ENCODE data around the gene NTM. TPM values are rescaled to one million over a fixed set of nuclear protein-coding genes. Genes with fewer than 3 reads are reported as not detected.

Gene NTM
- total RNA-seq, 2 donors from 2014 or later = 19.1 to 44.7 TPM

DNA sequence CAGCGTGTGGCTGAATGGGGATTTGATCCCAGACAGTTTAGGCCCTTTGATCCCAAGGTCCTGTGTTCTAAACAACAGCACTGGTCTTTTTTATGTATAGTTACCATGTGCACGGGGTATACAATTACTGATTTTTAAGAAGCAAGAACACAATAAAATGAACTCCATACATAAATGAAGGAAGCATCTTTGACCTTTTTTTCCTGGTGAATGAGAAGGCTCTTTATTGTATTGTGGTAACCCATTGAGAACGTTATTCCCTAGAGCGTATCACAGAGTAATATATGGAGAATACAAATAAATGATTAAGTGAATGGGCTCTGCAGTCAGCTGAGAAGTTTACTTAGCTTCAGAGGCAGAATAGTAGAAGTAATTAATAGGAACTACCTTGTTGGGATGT lies 563.6 kb downstream of the NTM start:
- TF ChIP-seq, protein P1, sequence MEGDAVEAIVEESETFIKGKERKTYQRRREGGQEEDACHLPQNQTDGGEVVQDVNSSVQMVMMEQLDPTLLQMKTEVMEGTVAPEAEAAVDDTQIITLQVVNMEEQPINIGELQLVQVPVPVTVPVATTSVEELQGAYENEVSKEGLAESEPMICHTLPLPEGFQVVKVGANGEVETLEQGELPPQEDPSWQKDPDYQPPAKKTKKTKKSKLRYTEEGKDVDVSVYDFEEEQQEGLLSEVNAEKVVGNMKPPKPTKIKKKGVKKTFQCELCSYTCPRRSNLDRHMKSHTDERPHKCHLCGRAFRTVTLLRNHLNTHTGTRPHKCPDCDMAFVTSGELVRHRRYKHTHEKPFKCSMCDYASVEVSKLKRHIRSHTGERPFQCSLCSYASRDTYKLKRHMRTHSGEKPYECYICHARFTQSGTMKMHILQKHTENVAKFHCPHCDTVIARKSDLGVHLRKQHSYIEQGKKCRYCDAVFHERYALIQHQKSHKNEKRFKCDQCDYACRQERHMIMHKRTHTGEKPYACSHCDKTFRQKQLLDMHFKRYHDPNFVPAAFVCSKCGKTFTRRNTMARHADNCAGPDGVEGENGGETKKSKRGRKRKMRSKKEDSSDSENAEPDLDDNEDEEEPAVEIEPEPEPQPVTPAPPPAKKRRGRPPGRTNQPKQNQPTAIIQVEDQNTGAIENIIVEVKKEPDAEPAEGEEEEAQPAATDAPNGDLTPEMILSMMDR (IDR thresholded peaks at IDR 0.05) = no peak
- peaks cover 0 to 19% of the 10 kb centered on the region in 2 donors for H3K4me1 ChIP-seq
- peak overlapping the region in 1 of 2 donors; percentile 87 for H3K27ac ChIP-seq
- no peaks in the 10 kb centered on the region for H3K36me3 ChIP-seq
- no peaks in the 10 kb centered on the region for H3K9me3 ChIP-seq
- no peak for DNase-seq (ENCODE audit: low spot score)
- H3K27me3 ChIP-seq = no peaks in the 10 kb centered on the region
- no peak overlapping the region for H3K4me3 ChIP-seq

DNA sequence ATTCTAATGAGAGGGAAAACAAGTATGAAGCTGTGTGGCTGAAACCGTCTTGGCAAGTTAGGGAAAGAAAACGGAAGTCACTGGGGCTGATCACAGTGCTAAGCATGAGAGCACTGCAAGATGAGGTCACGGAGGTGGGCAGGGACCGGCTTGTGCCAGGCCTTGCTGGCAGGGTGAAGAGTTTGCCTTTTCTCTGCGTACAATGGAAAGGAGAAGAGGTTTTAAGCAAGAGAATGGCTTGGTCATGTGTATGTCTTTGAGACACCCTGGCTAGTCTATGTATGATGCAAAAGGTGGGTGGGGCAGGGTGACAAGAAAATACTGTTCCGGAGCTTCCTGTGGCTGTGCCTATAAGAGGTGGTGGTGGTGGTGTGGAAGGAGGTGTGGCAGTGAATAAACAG lies 567.9 kb downstream of the NTM start:
- no peak for DNase-seq (ENCODE audit: low spot score)
- Histone ChIP-seq H3K27me3 (no peaks in the 10 kb centered on the region), H3K9me3 (no peaks in the 10 kb centered on the region), H3K4me1 (peaks cover 0 to 19% of the 10 kb centered on the region in 2 donors), H3K36me3 (no peaks in the 10 kb centered on the region), H3K4me3 (no peak overlapping the region), H3K27ac (peak overlapping the region; percentile 33 to 60)
- TF ChIP-seq, protein P1 (IDR thresholded peaks at IDR 0.05) = no peak

- H3K9me3 ChIP-seq = no peaks in the 10 kb centered on the region
- H3K27ac ChIP-seq = peak overlapping the region in 1 of 2 donors; percentile 64
- H3K27me3 ChIP-seq = no peaks in the 10 kb centered on the region
- TF ChIP-seq, protein P1 (IDR thresholded peaks at IDR 0.05) = no peak
- no peaks in the 10 kb centered on the region for H3K36me3 ChIP-seq
- peaks cover 0 to 36% of the 10 kb centered on the region in 2 donors for H3K4me1 ChIP-seq
- H3K4me3 ChIP-seq = no peak overlapping the region
- DNase-seq (ENCODE audit: low spot score) = no peak
Observed at GRCh38 chr11:131940126-131940525, 569.7 kb downstream of the NTM start.

GRCh38 chr11:131942878-131943277 lies 572.5 kb downstream of the NTM start:
- Histone ChIP-seq H3K4me1 (peaks cover 0 to 43% of the 10 kb centered on the region in 2 donors), H3K36me3 (no peaks in the 10 kb centered on the region), H3K27ac (peak overlapping the region in 1 of 2 donors; percentile 64), H3K4me3 (no peak overlapping the region), H3K9me3 (no peaks in the 10 kb centered on the region), H3K27me3 (no peaks in the 10 kb centered on the region)
- DNase-seq (ENCODE audit: low spot score) = no peak
- TF ChIP-seq, protein P1 (IDR thresholded peaks at IDR 0.05) = no peak

DNA sequence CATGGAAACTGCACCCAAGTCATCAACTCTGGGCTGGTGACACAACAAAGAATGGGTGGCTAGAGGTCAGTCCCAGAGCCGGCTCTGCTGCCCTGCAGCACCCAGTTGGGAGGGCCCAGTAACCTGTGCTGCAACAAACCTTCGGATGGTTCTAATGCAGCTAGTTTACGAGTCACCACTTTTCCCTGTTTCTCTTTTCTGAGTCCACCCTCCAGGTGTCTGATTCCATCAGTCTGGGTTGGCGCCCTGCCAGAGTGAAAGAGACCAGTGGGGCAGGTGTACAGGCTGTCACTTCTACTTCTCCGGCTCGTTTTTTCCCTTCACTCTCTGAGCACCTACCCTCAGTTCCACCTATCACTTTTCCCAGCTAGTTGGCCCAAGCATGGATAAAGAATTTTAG lies 572.9 kb downstream of the NTM start:
- DNase-seq (ENCODE audit: low spot score) = no peak
- H3K9me3 ChIP-seq = no peaks in the 10 kb centered on the region
- no peaks in the 10 kb centered on the region for H3K36me3 ChIP-seq
- H3K4me1 ChIP-seq = peaks cover 0 to 40% of the 10 kb centered on the region in 2 donors
- no peaks in the 10 kb centered on the region for H3K27me3 ChIP-seq
- no peak overlapping the region for H3K4me3 ChIP-seq
- peak overlapping the region in 1 of 2 donors; percentile 64 for H3K27ac ChIP-seq
- TF ChIP-seq, protein P1 (IDR thresholded peaks at IDR 0.05) = no peak

GRCh38 chr11:131944736-131945135 lies 574.3 kb downstream of the NTM start:
- H3K27ac ChIP-seq = peak overlapping the region in 1 of 2 donors; percentile 64
- no peaks in the 10 kb centered on the region for H3K27me3 ChIP-seq
- no peak for DNase-seq (ENCODE audit: low spot score)
- H3K36me3 ChIP-seq = no peaks in the 10 kb centered on the region
- H3K4me1 ChIP-seq = peaks cover 0 to 32% of the 10 kb centered on the region in 2 donors
- H3K9me3 ChIP-seq = no peaks in the 10 kb centered on the region
- TF ChIP-seq, protein P1 (IDR thresholded peaks at IDR 0.05) = no peak
- no peak overlapping the region for H3K4me3 ChIP-seq
